Neural cell (in vitro differentiated cells): Measurements from ENCODE around the gene P2RX6. TPM values are rescaled to one million over a fixed set of nuclear protein-coding genes. Genes with fewer than 3 reads are reported as not detected.

Experiments
- H2AFZ ChIP-seq: fragments of 200-600, 300-800 bp; sonication (generic), shearing (Covaris generic); 2 replicates; pipeline ENCODE4 v1.6.0; 2014; ENCODE audit warnings: low read depth, mild to moderate bottlenecking, antibody characterized with exemption, low read length, moderate library complexity
- H3F3A ChIP-seq: fragments of 200-600 bp; shearing (Covaris generic); 2 replicates; pipeline ENCODE4 v1.6.1; 2016; ENCODE audit warnings: mild to moderate bottlenecking, moderate library complexity, mixed read lengths, antibody characterized with exemption, low read length; ENCODE audit not compliant: insufficient read depth, poor library complexity, severe bottlenecking
- H3K27ac ChIP-seq: fragments of 200-600, 300-800 bp; sonication (generic), shearing (Covaris generic); 2 replicates; pipeline ENCODE4 v1.5.1; 2014; ENCODE audit warnings: mild to moderate bottlenecking, low read length, moderate library complexity
- H3K27me3 ChIP-seq: fragments of 300-800, 200-600 bp; sonication (generic), shearing (Covaris generic); 2 replicates; pipeline ENCODE4 v1.6.0; 2014; ENCODE audit warnings: mild to moderate bottlenecking, low read depth, low read length, moderate library complexity; ENCODE audit not compliant: insufficient read depth
- H3K36me3 ChIP-seq: fragments of 300-800, 200-600 bp; sonication (generic), shearing (Covaris generic); 2 replicates; pipeline ENCODE4 v1.5.1; 2014; ENCODE audit warnings: mild to moderate bottlenecking, antibody characterized with exemption, low read length, moderate library complexity; ENCODE audit not compliant: insufficient read depth
- H3K4me2 ChIP-seq: fragments of 300-800, 200-600 bp; sonication (generic), shearing (Covaris generic); 2 replicates; pipeline ENCODE4 v1.6.0; 2014; ENCODE audit warnings: mild to moderate bottlenecking, low read length
- H3K4me3 ChIP-seq: fragments of 300-800, 200-600 bp; sonication (generic), shearing (Covaris generic); 2 replicates; pipeline ENCODE4 v1.5.1; 2014; ENCODE audit warnings: mild to moderate bottlenecking, low read length, moderate library complexity
- H3K79me2 ChIP-seq: fragments of 200-600 bp; shearing (Covaris generic); replicated peaks from 2 replicates; pipeline ENCODE4 v1.6.0; 2014; ENCODE audit warnings: mild to moderate bottlenecking, low read length, moderate library complexity; ENCODE audit not compliant: insufficient read depth
- H3K9ac ChIP-seq: fragments of 300-800, 200-600 bp; sonication (generic), shearing (Covaris generic); 2 replicates; pipeline ENCODE4 v1.6.1; 2016; ENCODE audit warnings: mild to moderate bottlenecking, low read length, mixed read lengths
- H3K9me2 ChIP-seq: fragments of 200-600 bp; shearing (Covaris generic); 2 replicates; pipeline ENCODE4 v1.6.1; 2016; ENCODE audit warnings: mild to moderate bottlenecking, low read length, mixed read lengths; ENCODE audit not compliant: insufficient read depth
- H3K9me3 ChIP-seq: fragments of 200-600, 300-800 bp; sonication (generic), shearing (Covaris generic); 2 replicates; pipeline ENCODE4 v1.6.1; 2016; ENCODE audit warnings: mild to moderate bottlenecking, mixed run types, low read length, moderate library complexity, mixed read lengths
- H4K20me1 ChIP-seq: fragments of 200-600 bp; shearing (Covaris generic); 2 replicates; pipeline ENCODE4 v1.6.1; 2016; ENCODE audit warnings: mild to moderate bottlenecking, mixed run types; ENCODE audit not compliant: insufficient read depth
- CTCF ChIP-seq: fragments of 450-650 bp; IDR thresholded peaks from 2 replicates; pipeline ENCODE4 v1.5.1; 2014; ENCODE audit warnings: antibody characterized with exemption, mild to moderate bottlenecking, moderate library complexity; ENCODE audit not compliant: poor library complexity, severe bottlenecking
- EP300 ChIP-seq: fragments of 450-650 bp; conservative IDR thresholded peaks from 2 replicates; pipeline ENCODE4 v1.6.1; 2014; ENCODE audit warnings: antibody characterized with exemption, mild to moderate bottlenecking, moderate library complexity; ENCODE audit not compliant: poor library complexity, severe bottlenecking
- EZH2 ChIP-seq: fragments of 200-600, 300-800 bp; shearing (Covaris generic), sonication (generic); IDR thresholded peaks from 2 replicates; pipeline ENCODE4 v1.6.1; 2014; ENCODE audit warnings: antibody characterized with exemption, low read length, borderline replicate concordance, mild to moderate bottlenecking; ENCODE audit not compliant: insufficient read depth, poor library complexity, severe bottlenecking
- MXI1 ChIP-seq: fragments of 450-650 bp; conservative IDR thresholded peaks from 2 replicates; pipeline ENCODE4 v1.6.1; 2014; ENCODE audit warnings: antibody characterized with exemption, mild to moderate bottlenecking; ENCODE audit not compliant: poor library complexity, severe bottlenecking
- POLR2AphosphoS5 ChIP-seq: IDR thresholded peaks from 2 replicates; pipeline ENCODE4 v1.6.1; 2012
- RAD21 ChIP-seq: fragments of 450-650 bp; conservative IDR thresholded peaks from 2 replicates; pipeline ENCODE4 v1.6.1; 2014; ENCODE audit warnings: antibody characterized with exemption, mild to moderate bottlenecking, moderate library complexity
- SMC3 ChIP-seq: fragments of 450-650 bp; conservative IDR thresholded peaks from 2 replicates; pipeline ENCODE4 v1.6.1; 2014; ENCODE audit warnings: antibody characterized with exemption, mild to moderate bottlenecking, moderate library complexity; ENCODE audit not compliant: poor library complexity
- TAF1 ChIP-seq: IDR thresholded peaks from 2 replicates; pipeline ENCODE4 v1.6.1; 2012; ENCODE audit warnings: low read depth
- polyA plus RNA-seq: library from polyadenylated mRNA; depleted of rRNA; stranded (reverse); fragments of >200 nt; gene quantifications from 2 replicates; pipeline ENCODE4 v1.2.3, GENCODE V29; 2014
- TF ChIP-seq, protein P1 (sequence below): IDR thresholded peaks from 2 replicates; pipeline ENCODE4 v1.6.1; 2012; ENCODE audit warnings: borderline replicate concordance

The P2RX6 gene
- polyA plus RNA-seq, 1 donor from 2014 or later, result 0.17 TPM

DNA sequence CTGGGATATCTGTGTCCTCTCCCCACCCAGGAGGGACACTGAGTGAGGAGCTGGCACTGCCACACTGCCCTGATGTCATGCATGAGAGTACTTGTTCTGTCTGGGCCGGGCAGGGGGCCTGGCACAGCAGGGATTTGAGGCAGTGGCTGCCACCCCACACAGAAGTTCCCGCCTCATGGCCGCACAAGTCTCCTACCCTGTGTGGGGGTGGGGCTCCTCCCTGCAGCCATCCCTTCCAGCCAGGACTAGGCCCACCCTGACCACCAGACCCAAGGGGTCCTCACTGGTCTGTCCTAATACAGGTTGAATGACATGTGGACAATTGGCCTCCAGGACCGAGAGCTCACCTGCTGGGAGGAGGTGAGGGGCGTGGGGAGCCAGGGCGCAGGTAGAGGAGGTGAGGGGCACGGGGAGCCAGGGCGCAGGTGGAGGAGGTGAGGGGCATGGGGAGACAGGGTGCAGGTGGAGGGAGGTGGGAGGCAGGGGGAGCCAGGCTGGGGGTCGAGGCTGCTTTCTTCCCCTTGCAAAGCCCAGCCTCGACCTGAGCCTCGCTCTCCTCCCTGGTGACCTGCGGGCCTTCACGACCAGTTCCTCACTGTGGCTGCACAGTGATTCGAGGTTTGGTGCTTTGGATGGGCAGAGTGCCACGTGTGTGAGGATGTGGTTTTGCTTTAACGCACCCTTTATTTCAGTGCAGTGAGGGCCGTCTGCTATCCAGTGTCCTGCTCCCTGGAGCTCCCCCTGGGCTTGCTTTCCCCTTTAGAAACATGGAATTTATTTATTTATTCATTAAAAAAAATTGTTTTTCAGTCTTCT is 25.4 kb upstream of the P2RX6 start:
- H3K79me2 ChIP-seq, result no peaks in the 10 kb centered on the region
- H3K9me2 ChIP-seq, result no peaks in the 10 kb centered on the region
- no peaks in the 10 kb centered on the region for H3K9me3 ChIP-seq
- no peak overlapping the region for H3K4me3 ChIP-seq
- no peak overlapping the region for H3K9ac ChIP-seq
- H4K20me1 ChIP-seq, result no peaks in the 10 kb centered on the region
- H3K27ac ChIP-seq, result no peak overlapping the region
- H3K27me3 ChIP-seq, result no peaks in the 10 kb centered on the region
- H3K4me2 ChIP-seq, result no peak overlapping the region
- H2AFZ ChIP-seq, result no peak overlapping the region
- TF ChIP-seq MXI1 (no peak), EZH2 (no peak), POLR2AphosphoS5 (no peak), RAD21 (no peak), CTCF (no peak)
- TF ChIP-seq, protein P1, sequence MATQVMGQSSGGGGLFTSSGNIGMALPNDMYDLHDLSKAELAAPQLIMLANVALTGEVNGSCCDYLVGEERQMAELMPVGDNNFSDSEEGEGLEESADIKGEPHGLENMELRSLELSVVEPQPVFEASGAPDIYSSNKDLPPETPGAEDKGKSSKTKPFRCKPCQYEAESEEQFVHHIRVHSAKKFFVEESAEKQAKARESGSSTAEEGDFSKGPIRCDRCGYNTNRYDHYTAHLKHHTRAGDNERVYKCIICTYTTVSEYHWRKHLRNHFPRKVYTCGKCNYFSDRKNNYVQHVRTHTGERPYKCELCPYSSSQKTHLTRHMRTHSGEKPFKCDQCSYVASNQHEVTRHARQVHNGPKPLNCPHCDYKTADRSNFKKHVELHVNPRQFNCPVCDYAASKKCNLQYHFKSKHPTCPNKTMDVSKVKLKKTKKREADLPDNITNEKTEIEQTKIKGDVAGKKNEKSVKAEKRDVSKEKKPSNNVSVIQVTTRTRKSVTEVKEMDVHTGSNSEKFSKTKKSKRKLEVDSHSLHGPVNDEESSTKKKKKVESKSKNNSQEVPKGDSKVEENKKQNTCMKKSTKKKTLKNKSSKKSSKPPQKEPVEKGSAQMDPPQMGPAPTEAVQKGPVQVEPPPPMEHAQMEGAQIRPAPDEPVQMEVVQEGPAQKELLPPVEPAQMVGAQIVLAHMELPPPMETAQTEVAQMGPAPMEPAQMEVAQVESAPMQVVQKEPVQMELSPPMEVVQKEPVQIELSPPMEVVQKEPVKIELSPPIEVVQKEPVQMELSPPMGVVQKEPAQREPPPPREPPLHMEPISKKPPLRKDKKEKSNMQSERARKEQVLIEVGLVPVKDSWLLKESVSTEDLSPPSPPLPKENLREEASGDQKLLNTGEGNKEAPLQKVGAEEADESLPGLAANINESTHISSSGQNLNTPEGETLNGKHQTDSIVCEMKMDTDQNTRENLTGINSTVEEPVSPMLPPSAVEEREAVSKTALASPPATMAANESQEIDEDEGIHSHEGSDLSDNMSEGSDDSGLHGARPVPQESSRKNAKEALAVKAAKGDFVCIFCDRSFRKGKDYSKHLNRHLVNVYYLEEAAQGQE, result no peak
- no peaks in the 10 kb centered on the region for H3K36me3 ChIP-seq
- no peaks in the 10 kb centered on the region for H3F3A ChIP-seq

DNA sequence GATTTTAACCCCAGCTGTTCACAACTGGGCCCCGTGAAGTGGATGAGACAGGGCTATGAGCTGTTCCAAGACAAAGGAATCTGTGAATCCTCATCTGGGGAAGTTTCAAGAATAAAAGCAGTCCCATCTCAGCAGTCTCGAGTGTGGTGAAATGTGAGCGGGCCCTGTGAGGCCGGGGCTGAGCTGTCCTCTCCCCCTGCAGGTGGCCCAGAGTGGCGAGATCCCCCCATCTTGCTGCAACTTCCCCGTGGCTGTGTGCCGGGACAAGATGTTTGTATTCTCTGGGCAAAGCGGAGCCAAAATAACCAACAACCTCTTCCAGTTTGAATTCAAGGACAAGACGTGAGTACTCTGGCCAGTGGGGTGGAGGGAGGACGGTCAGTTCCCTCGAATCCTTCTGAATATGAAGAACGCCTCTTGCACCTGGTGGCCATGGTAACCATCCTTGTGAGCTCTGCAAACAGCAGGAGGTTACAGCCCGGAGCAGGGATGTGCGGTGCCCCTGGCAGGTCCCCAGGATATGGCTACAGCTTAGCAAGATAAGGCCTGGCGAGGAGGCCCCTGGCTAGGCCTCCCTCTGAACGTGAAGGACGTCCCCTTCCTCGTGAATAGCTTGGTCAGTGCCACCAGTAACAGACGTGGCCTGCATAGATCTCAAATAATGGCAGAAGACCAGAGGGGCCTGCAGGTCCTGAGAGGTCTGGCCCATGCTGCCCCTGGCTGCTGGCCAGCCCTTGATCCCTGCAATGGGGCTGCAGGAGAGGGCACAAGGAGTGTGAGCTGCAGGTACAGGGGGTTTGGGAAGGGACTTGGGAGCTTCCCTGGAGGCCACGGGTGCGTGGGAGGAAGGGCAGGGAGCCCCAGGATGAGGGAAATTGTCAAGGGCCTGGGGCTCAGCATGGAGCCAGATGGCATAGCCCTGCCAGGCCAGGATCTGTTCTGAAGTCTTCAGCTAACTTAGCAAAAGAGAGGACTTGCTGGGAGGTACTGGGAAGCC is 24.5 kb upstream of the P2RX6 start:
- Histone ChIP-seq H3K9ac (no peak overlapping the region), H4K20me1 (no peaks in the 10 kb centered on the region), H3K27ac (no peak overlapping the region), H3K36me3 (no peaks in the 10 kb centered on the region), H3K9me3 (no peaks in the 10 kb centered on the region), H3K4me3 (no peak overlapping the region), H2AFZ (no peak overlapping the region), H3K9me2 (no peaks in the 10 kb centered on the region), H3K27me3 (no peaks in the 10 kb centered on the region), H3F3A (no peaks in the 10 kb centered on the region), H3K79me2 (no peaks in the 10 kb centered on the region), H3K4me2 (no peak overlapping the region)
- TF ChIP-seq MXI1, result no peak
- TF ChIP-seq SMC3, result no peak
- no peak for TF ChIP-seq RAD21
- TF ChIP-seq EZH2, result no peak
- no peak for TF ChIP-seq CTCF
- TF ChIP-seq, protein P1, result no peak
- TF ChIP-seq TAF1, result no peak
- no peak for TF ChIP-seq POLR2AphosphoS5
- TF ChIP-seq EP300, result no peak
